GM10266 (cell line): ENCODE measurements around the gene FBXO45.
A peak's percentile ranks its signal among the peaks of the same experiment; 100 is the strongest.

Source experiments
- DNase-seq: peaks from one replicate; pipeline ENCODE4 v3.0.0; 2012; ENCODE audit errors: extremely low spot score
- TF ChIP-seq, protein P1 (sequence below): IDR thresholded peaks from 2 replicates; pipeline ENCODE4 v1.5.1; 2012; ENCODE audit warnings: mild to moderate bottlenecking, low read depth; ENCODE audit not compliant: control insufficient read depth, insufficient read depth; ENCODE audit errors: missing control alignments

FBXO45 gene

DNA sequence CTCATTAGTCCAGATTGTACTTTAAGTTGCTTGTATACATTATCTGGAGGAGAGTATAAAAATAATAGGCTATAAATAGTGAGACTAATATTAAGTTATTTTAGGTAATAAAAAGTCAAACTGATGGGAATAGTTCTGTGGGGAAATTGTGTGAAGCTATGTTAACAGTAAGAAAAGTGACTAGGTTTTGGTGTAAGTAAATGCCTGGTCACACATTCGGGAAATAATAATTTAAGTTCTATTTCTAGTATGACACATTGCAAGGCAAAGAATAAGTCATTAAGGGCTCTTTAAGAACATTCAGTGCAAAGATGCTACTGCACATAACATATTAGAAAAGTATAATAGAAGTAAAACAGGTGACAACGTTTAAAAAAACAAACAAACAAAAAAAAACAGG, 52.2 kb downstream of the FBXO45 start:
- TF ChIP-seq, protein P1, sequence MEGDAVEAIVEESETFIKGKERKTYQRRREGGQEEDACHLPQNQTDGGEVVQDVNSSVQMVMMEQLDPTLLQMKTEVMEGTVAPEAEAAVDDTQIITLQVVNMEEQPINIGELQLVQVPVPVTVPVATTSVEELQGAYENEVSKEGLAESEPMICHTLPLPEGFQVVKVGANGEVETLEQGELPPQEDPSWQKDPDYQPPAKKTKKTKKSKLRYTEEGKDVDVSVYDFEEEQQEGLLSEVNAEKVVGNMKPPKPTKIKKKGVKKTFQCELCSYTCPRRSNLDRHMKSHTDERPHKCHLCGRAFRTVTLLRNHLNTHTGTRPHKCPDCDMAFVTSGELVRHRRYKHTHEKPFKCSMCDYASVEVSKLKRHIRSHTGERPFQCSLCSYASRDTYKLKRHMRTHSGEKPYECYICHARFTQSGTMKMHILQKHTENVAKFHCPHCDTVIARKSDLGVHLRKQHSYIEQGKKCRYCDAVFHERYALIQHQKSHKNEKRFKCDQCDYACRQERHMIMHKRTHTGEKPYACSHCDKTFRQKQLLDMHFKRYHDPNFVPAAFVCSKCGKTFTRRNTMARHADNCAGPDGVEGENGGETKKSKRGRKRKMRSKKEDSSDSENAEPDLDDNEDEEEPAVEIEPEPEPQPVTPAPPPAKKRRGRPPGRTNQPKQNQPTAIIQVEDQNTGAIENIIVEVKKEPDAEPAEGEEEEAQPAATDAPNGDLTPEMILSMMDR = no peak
- no peak for DNase-seq

DNA sequence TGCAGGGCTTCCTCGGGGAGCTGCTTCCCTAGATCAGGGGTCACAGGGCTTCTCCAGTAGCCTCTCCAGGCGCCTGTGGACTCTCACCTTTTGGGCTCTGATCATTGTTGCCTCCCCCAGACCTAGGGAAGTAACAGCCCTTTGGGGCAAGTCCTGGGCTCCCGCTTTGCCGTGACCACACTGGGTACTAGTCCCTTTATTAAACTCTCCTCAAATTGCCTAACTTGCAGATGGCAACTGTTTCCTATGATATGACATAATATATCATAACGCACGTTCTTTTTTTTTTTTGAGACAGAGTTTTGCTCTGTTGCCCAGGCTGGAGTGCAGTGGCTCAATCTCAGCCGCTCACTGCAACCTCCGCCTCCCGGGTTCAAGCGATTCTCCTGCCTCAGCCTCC, 53.2 kb downstream of the FBXO45 start:
- TF ChIP-seq, protein P1 = no peak
- DNase-seq = no peak

DNA sequence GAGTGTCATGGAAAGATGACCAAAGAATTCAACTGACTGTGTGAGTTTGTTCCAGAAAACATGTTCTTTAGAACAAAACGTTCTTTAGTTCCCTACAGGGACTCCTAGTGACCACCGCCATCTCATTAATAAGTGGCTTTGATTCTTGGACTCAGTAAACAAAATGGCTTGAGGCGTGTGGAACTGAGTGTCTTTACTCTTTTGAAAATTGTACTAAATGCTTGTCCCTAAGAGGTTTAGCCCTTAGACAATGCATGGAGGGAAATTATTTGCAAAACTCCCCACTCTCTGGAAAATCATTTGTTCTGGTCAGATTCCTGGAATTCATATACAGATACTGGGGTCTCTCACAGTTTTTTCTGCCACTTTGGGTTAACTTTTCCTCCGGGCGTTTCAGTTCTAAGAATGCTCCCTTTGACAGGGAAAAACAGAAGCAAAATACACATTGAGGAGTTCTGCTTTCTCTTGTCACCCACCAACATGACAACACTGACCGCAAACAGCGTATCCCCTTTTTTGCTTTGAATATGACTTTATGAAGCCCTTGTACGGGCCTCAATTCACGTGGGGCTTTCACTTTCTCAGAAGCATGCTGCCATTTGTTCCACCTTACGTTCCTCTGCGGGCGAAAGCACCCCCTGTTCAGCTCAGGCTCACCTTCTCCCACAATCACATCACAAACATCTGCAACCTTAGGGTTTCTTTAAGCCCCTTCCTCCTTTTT, 55.8 kb downstream of the FBXO45 start:
- TF ChIP-seq, protein P1 = no peak
- DNase-seq = peak; percentile 73

DNA sequence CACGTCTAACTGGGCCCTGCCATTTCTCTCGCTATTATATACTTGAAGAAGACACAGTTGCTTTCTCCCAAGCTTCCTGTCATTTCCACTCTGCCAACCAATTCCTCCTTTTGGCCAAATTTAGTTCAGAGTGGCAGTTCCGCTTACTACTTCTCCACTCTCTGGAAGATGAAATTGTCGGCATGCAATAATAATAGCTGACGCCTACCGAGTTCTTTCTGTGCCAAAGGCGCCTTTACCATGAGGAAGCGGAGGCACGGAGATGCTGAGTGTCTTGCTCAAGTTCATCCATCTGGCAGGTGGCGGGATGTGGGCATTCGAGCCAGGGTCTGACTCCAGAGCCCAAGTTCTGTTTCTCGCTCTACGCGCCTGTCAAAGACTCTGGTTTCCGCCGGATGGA, 56.4 kb downstream of the FBXO45 start:
- TF ChIP-seq, protein P1 = no peak

DNA sequence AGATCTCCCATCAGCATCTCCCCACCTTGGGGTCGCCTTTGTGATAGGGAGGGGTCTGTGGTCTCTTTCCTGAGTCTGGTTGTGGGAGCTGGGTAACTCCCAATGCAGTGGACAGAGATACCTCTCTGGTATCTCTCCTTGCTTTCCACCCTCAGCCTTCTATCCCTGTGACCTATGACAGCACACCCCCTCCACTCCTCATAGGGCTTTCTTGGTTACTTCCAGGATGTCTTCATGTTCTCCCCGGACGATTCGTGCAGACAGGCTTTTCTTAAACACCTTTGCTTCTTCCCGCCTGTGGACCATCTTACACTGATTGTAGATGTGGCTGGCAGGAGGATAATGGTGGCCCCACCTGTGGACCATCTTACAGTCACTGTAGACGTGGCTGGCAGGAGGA, 56.9 kb downstream of the FBXO45 start:
- no peak for DNase-seq
- TF ChIP-seq, protein P1 = no peak

More for the DNA sequence above, 56.4 kb downstream of the FBXO45 start:
- no peak for DNase-seq

DNA sequence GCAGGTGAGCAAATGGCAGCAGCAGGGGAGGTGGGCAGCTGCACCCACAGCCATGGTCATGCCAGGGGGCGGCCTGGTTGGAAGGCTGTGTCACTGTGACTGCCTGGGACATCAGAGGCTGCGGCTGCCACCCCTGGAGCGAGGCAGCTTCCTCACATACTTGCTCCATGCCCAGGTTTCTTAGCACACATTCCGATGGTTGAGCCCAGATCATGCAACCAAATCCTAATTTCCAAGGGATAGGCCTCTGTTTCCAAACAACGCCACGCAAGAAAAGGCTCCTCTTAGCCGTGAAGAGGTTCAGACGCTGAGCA, 59.4 kb downstream of the FBXO45 start:
- TF ChIP-seq, protein P1 = no peak
- no peak for DNase-seq

DNA sequence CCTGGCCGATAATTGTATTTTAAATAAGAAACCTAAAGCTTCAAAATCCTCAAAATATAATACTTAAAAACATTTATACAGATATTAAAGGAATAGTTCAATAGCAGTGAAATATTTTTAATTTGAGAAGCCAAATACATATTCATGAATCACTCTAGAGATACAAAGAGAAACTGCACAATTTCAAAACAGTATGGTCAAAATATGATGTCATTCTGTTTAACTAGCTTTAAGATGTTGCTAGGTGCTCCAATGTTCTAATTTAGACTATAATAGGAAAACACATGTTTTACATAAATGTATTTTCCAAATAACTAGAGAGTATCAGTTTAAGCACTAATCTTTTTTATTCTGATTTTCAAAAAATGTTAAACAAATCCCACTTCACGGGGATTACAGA, 60.8 kb downstream of the FBXO45 start:
- DNase-seq = no peak
- TF ChIP-seq, protein P1 = no peak
